ENCODE results near the gene PTCD1.
"Not testable (repeated sequence)": the region's sequence is repeated elsewhere in the genome, so short reads cannot be mapped to it uniquely, and the experiment has no call there.

PTCD1 gene

GRCh38 chr7:99451936-99452335 is 13.3 kb upstream of the PTCD1 start:
- no peak for DNase-seq (ENCODE audit: low read depth, low spot score)

- no peak for DNase-seq (ENCODE audit: low read depth, low spot score)
Observed at GRCh38 chr7:99449326-99449725, 10.7 kb upstream of the PTCD1 start.

- DNase-seq (ENCODE audit: low read depth, low spot score): no peak
Observed at GRCh38 chr7:99448855-99449254, 10.3 kb upstream of the PTCD1 start.

GRCh38 chr7:99447943-99448342 is 9.3 kb upstream of the PTCD1 start:
- DNase-seq (ENCODE audit: low read depth, low spot score): no peak

DNA sequence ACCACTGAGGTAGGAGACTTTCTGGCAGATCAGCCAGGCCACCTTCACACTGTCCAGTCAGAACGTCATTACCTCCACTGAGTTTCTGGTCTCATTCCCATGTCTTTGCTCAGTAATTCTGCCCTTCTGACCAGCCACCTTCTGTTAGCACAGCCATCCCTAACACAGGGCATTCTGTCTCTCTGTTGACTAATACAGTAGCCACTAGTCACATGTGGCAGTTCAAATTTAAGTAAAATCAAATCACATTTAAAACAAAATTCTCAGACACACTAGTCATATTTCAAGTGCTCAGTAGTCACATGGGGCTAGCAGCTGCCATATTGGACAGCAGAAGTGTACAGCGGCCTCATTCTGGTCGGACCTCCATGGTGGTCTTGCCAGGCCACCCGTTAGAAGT is 7.5 kb upstream of the PTCD1 start:
- no peak for DNase-seq (ENCODE audit: low read depth, low spot score)

GRCh38 chr7:99440195-99440594 is 1.6 kb upstream of the PTCD1 start:
- DNase-seq (ENCODE audit: low read depth, low spot score): no peak

DNA sequence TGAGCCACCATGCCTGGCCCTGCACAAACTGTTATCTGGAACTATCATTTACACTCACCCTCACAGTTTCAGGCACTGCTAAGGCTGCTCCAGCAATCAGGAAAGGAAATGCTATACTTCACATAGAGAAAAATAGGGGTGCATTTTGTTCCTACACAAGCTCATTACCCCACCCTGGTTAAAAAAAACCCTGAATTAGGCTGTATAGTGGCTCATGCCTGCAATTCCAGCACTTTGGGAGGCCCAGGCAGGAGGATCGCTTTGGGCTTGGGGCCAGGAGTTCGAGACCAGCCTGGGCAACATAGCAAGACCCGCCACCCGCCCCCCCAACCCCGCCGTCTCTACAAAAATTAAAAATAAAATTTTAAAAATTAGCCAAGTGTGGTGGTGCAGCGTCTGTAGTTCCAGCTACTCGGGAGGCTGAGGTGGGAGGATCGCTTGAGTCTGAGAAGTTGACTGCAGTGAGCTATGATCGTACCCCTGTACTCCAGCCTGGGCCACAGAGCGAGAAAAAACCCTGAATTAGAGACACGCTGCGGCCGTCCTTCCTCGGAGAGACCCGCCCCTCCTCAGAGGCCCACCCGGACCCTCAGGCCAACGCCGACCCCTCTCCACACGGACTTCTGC is 539 bp downstream of the PTCD1 start:
- no peak for DNase-seq (ENCODE audit: low read depth, low spot score)

GRCh38 chr7:99433158-99433557 is 5.4 kb downstream of the PTCD1 start:
- no peak for DNase-seq (ENCODE audit: low read depth, low spot score)

DNA sequence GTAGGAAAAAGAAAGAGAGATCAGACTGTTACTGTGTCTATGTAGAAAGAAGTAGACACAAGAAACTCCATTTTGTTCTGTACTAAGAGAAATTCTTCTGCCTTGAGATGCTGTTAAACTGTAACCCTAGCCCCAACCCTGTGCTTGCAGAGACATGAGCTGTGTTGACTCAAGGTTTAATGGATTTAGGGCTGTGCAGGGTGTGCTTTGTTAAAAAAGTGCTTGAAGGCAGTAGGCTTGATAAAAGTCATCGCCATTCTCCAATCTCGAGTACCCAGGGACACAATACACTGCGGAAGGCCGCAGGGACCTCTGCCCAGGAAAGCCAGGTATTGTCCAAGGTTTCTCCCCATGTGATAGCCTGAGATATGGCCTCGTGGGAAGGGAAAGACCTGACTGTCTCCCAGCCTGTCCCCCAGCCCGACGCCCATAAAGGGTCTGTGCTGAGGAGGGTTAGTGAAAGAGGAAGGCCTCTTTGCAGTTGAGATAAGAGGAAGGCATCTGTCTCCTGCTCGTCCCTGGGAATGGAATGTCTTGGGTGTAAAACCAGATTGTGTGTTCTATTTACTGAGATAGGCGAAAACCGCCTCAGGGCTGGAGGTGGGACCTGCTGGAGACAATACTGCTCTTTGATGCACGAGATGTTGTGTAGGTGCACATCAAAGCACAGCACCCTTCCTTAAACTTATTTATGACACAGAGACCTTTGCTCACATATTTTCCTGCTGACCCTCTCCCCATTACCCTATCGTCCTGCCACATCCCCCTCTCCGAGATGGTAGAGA is 6.7 kb downstream of the PTCD1 start:
- DNase-seq (ENCODE audit: low read depth, low spot score): not testable (repeated sequence)

DNA sequence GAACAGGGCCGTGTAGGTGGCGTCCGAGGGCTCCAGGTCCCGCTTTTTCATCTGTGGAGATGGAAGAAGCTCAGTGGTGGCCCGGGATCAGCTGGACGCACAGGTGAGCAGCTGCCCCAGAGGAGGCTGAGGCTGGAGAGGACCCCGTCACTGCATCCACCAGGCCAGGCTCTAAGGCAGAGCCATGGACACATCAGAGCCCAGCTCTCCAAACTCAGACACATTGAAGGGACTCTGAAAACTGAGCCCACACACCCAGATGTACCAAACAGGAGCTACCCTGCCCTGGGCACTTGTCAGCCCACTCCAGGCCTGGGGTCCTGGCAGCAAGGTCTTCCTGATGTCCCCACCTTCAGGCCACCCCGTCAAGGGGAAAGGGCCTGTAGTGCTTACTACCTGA is 8.8 kb downstream of the PTCD1 start:
- DNase-seq (ENCODE audit: low read depth, low spot score): no peak

- no peak for DNase-seq (ENCODE audit: low read depth, low spot score)
Observed at GRCh38 chr7:99428972-99429566, 9.5 kb downstream of the PTCD1 start.

GRCh38 chr7:99424932-99425730 is 13.5 kb downstream of the PTCD1 start:
- no peak for DNase-seq (ENCODE audit: low read depth, low spot score)

GRCh38 chr7:99422625-99423024 is 16.0 kb downstream of the PTCD1 start:
- no peak for DNase-seq (ENCODE audit: low read depth, low spot score)

GRCh38 chr7:99422186-99422585 is 16.4 kb downstream of the PTCD1 start:
- DNase-seq (ENCODE audit: low read depth, low spot score): no peak

DNA sequence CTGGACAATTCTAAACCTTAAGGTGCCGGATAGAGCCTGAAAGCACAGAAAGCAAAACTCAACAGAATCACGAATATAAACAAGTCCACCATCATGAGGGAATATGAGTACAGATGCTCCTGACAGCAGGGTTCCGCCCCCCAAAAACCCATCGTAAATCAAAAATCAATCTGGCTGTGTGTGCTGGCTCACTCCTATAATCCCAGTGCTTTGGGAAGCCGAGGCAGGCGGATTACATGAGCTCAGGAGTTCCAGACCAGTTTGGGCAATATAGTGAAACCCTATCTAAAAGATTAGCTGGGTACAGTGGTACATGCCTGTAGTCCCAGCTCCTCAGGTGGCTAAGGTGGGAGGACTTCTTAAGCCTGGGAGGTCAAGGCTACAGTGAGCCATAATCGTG is 17.6 kb downstream of the PTCD1 start:
- DNase-seq (ENCODE audit: low read depth, low spot score): no peak

DNA sequence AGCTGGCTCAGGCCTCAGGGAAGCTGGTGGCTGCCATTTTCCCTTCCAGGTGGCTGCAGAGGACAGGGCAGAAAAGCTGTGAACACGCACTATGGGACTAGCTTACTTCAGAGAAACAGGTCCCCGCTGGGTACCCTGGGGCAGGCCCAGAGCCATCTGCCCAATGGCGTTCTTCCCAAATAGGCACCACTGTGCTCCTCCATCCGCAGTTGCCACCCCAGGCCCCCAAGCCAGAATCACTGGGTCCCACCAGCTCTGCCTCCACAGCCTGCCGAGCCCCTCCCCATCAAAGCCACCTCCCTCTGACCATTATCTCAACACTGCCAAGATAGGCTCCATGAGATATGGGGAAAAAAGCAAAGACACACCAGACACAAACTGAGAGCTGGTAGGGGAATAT is 18.4 kb downstream of the PTCD1 start:
- DNase-seq (ENCODE audit: low read depth, low spot score): no peak

DNA sequence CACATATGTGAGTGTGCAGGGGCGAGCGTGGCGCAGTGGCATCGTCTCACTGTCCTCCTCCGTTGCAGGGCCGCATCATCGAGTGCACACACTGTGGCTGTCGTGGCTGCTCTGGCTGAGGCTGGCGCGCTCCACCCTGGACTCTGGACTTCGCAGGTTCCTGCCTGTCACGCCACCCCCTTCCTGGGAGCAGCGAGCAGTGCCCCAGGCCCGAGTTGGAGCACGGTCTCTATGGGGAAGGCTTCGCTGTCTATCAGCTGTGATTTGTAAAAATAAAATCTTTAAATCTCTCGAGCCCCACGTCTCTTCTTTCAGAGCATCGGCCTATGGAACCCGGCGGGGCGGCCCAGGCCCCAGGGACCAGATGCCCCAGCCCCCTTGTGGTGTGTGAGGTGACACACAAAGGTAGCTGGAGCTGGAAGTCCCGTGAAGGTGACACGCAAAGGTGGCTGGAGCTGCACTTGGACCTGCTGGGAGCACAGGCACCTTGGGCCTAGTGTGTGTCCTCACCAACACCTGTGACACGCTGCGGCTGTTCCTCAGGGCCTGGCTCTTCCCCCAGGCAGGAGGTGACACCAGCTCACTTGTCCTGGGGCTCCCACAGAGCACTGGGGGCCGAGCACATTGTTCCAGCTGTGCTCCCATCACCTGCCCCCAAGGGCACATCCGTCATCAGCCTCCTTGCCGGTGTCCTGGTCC is 19.1 kb downstream of the PTCD1 start:
- no peak for DNase-seq (ENCODE audit: low read depth, low spot score)

DNA sequence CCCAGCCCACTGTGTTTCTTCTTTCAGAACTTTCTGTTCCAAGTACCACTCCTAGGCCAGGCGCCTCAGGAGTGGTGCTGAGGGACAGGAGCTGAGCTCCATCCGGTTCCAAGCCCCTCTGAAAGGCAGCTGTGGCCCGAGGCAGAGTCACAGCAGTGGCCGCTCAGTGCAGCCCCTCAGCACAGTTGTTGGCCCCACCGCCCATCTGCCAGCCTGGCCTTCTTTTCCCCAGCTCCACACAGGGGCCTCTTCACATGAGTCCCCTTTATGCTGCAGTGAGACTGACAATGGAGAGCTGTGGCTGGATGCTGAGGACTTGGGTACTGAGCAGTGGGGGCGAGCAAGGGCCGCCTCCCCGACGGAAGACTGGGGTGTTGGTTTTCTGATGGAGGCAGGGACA is 20.3 kb downstream of the PTCD1 start:
- no peak for DNase-seq (ENCODE audit: low read depth, low spot score)

GRCh38 chr7:99415513-99416127 is 23.0 kb downstream of the PTCD1 start:
- peak; percentile 35 for DNase-seq (ENCODE audit: low read depth, low spot score)

DNA sequence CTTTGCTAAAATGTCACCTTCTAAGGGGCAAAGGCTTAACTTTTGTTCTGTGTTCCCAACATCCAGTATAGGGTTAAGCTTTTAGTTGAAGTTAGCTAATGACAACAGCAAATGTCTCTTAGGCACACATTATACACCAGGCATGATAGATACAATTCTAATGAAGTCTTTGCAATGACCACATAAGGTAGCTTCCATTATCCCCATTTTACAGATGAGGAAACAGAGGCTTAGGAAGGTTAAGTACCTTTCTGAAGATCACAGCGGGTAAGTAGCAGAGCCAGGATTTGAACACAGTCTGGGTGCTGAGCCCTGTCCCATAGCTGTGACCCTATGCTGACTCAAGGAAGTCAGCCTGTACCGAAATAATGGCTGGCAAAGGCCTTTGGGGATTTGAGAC is 28.0 kb downstream of the PTCD1 start:
- no peak for DNase-seq (ENCODE audit: low read depth, low spot score)

DNA sequence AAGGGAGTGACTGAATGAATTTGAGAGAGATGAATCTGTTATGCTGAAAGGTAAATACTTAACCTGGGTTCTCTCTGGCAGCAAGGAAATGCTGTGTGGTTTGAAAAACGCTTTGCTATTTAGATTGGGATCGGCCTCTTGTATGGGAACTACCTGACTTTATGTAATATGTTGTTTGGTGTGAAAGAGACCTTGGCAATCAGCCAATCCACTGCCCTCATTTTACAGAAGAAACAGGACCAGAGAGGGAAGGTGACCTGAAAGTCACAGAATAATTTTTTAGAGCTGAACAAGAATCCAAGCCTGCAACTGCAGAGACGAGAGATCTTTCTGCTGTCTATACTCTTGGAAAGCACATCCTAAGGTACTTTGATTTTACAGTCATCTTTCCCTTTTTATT is 28.8 kb downstream of the PTCD1 start:
- DNase-seq (ENCODE audit: low read depth, low spot score): no peak

Data from iPS DF 19.7 (cell line).